NCI-H345 (cell line): Measurements from ENCODE around the gene TNFSF13.
"Not testable (repeated sequence)": the region's sequence is repeated elsewhere in the genome, so short reads cannot be mapped to it uniquely, and the experiment has no call there.

Source experiments
- DNase-seq: peaks from one replicate; lab custom pipeline; 2025; lab: John Stamatoyannopoulos, UW

Gene TNFSF13

DNA sequence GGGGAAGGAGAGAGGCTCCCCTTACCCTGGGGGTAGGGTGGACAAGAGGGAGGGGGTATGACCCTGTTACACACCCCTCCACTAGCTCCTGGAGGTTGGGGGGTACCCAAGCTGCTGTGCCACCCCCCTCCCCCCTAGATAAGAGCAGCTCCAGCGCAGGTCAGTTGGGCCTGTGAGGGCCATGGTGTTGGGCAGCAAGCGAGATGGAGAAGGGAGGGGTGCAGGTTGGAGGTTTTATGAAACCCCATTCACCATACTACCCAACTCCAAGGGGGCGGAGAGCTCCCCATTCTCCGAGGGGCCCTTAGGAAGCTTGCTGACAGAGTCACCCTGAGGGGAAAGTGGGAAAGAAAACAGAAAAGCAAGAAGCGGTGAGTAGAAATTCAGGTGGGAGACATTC, 33.0 kb downstream of the TNFSF13 start:
- DNase-seq, result no peak

DNA sequence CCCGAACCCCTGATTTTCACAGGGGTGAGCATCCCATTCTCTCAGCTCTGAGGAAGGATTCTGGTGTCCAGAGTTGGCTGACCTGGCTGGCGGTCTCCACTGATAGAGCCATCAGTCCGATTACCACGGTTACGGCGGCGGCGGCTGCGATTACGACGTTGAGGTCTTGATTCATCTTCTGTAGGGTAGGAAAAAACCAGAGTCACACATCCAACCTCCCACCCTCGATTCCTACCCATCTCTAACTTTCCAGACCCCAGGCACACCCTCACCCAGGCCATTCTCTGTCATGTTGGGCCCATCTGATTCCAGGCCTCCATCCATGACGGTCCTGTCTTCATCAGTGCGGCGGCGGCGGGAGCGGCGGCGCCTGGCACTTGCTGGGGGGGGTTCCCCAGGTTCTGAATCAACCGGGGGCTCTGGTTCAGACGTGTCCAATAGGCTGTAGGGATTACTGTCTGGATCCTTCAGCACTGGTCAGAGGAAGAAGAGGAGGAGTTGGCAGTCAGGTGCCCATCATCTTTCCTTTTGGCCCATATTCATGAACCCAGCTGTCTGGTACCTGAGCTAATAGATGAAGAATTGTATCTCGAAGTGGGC, 34.0 kb downstream of the TNFSF13 start:
- DNase-seq, result no peak

DNA sequence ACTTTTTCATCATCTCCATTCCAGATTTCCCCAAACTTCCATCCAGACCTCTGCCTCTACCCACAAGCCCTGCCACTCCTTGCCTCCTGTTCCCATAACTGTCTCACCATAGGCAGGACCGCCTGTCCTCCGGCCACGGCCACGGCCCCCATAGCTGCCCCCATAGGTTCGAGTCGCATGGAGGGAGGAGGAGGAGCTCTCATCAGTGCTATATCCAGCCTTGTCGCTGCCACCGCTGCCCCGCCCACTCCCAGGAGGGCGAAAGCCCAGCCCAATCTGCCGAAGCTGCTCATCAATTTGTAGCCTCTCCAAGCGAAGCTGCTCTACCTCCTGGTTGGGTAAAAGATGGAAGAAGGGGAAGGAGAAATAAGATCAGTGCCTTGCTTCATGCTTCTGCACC, 34.7 kb downstream of the TNFSF13 start:
- no peak for DNase-seq

DNA sequence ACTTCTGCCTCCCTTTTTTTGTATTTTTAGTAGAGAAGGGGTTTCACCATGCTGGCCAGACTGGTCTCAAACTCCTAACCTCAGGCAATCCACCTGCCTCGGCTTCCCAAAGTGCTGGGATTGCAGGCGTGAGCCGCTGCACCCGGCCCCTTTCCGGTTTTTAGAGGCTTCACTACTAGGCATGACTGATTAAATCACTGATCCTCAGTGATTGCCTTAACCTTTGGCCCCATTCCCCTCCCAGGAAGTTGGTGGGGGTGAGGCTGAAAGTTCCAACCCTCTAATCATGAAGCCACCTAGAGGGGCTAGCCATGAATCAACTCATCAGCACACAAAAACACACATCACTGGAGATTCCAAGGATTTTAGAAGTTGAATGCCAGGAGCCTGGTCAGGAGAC, 39.0 kb downstream of the TNFSF13 start:
- not testable (repeated sequence) for DNase-seq

DNA sequence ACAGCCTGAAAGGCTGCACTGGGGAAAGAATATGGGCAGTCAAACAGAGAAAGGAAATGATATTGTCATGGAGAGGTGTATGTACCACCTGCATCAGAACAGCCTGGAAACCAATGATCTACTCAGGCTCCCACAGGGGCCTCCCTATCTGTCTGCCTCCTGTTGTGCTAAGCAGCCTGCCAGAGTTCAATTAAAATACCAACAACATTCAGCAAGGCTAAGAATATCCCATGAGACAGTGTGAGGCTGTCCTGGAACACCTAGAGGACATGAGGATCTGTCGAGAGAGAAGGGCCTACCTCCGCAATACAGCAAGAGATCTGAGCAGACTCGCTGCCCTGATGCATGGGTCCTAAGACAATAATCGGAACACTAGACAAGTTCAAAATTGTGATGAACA, 47.7 kb downstream of the TNFSF13 start:
- no peak for DNase-seq

DNA sequence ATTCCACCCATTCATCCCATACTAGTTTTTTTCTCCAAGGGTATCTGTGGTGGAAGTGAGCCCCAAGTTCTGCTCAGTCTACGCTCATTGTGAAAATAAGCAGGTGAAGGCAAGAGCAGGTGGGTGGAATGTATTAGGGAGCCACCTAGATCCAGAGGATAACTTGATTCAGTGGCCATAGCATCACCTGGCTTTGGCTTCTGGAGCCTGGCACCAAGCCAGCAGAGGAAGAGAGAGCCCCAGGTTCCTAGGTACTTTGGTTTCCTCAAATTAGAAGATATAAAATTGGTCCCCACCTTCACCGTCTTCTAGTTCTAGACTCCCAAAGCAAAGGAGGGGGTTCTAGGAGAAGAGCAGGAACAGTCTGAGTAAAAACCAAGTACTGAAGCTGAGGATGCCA, 52.1 kb downstream of the TNFSF13 start:
- peak; percentile 0 for DNase-seq
